HepG2 (cell line): ENCODE data around the gene NID1. TPM values are rescaled to one million over a fixed set of nuclear protein-coding genes. Genes with fewer than 3 reads are reported as not detected.

Source experiments
- ATF3 ChIP-seq: sonication (generic); formaldehyde crosslinking; IDR thresholded peaks from 2 replicates; pipeline ENCODE4 v1.4.0; 2020; ENCODE audit warnings: missing genetic modification reagents
- CBX2 ChIP-seq, 2 experiments: fragments of 200-600 bp in 1 of 2; sonication (generic); formaldehyde crosslinking in 1 of 2; IDR thresholded peaks; 2 replicates each; pipeline versions ENCODE4 v1.7.0 to v1.8.1; 2018 to 2022; ENCODE audit warnings: low read depth in 2 of 2, low read length in 1 of 2, mild to moderate bottlenecking in 1 of 2, missing genetic modification reagents in 1 of 2
- FIP1L1 ChIP-seq: fragments of 200-400 bp; formaldehyde crosslinking; IDR thresholded peaks from 2 replicates; pipeline ENCODE4 v1.6.1; 2018; ENCODE audit warnings: low read depth, mild to moderate bottlenecking, low read length, moderate library complexity, borderline replicate concordance; ENCODE audit not compliant: insufficient read depth
- MBNL3 ChIP-seq: fragments of 250-450 bp; sonication (Bioruptor Pico); conservative IDR thresholded peaks from 2 replicates; pipeline ENCODE4 v1.8.0; 2022; ENCODE audit warnings: mild to moderate bottlenecking, inconsistent platforms
- MEIS1 ChIP-seq: sonication (generic); formaldehyde crosslinking; IDR thresholded peaks from 2 replicates; pipeline ENCODE4 v1.9.0; 2021; ENCODE audit warnings: mild to moderate bottlenecking, missing genetic modification reagents, moderate library complexity, borderline replicate concordance
- MIER2 ChIP-seq: IDR thresholded peaks from 2 replicates; pipeline ENCODE4 v1.6.1; 2016; ENCODE audit warnings: missing biosample characterization, missing genetic modification reagents
- MNT ChIP-seq: fragments of 450-650 bp; IDR thresholded peaks from 2 replicates; pipeline ENCODE4 v1.6.1; 2016
- NFATC3 ChIP-seq: sonication (generic); formaldehyde crosslinking; IDR thresholded peaks from 2 replicates; pipeline ENCODE4 v1.5.1; 2020; ENCODE audit warnings: mild to moderate bottlenecking, missing genetic modification reagents
- PTBP1 ChIP-seq: fragments of 200-400 bp; formaldehyde crosslinking; IDR thresholded peaks from 2 replicates; pipeline ENCODE4 v1.6.1; 2018; ENCODE audit warnings: low read length, low read depth; ENCODE audit not compliant: poor library complexity, severe bottlenecking
- SMARCE1 ChIP-seq: fragments of 450-650 bp; IDR thresholded peaks from 2 replicates; pipeline ENCODE4 v1.6.1; 2017; ENCODE audit warnings: borderline replicate concordance
- ZBTB2 ChIP-seq: sonication (generic); formaldehyde crosslinking; IDR thresholded peaks from 2 replicates; pipeline ENCODE4 v1.8.0; 2022; ENCODE audit warnings: low read depth, missing genetic modification reagents
- ZFP82 ChIP-seq: sonication (generic); formaldehyde crosslinking; IDR thresholded peaks from 2 replicates; pipeline ENCODE4 v1.5.1; 2020; ENCODE audit warnings: mild to moderate bottlenecking, missing genetic modification reagents, borderline replicate concordance
- ZNF3 ChIP-seq: IDR thresholded peaks from 2 replicates; pipeline ENCODE4 v1.7.0; 2017; ENCODE audit warnings: inconsistent platforms
- ZNF367 ChIP-seq: sonication (generic); formaldehyde crosslinking; IDR thresholded peaks from 2 replicates; pipeline ENCODE4 v1.4.0; 2020; ENCODE audit warnings: missing genetic modification reagents, borderline replicate concordance
- ZNF501 ChIP-seq: sonication (generic); formaldehyde crosslinking; IDR thresholded peaks from 2 replicates; pipeline ENCODE4 v1.5.1; 2020; ENCODE audit warnings: mild to moderate bottlenecking, moderate library complexity, missing genetic modification reagents
- ZNF552 ChIP-seq: sonication (generic); formaldehyde crosslinking; IDR thresholded peaks from 2 replicates; pipeline ENCODE4 v1.9.0; 2022; ENCODE audit warnings: missing genetic modification reagents, mild to moderate bottlenecking, borderline replicate concordance
- ZNF75D ChIP-seq: sonication (generic); formaldehyde crosslinking; IDR thresholded peaks from 2 replicates; pipeline ENCODE4 v1.8.1; 2023; ENCODE audit warnings: missing genetic modification reagents, mild to moderate bottlenecking, borderline replicate concordance
- polyA plus RNA-seq, 8 experiments: library from polyadenylated mRNA; depleted of rRNA in 3 of 8; stranded (reverse) in 7 of 8; unstranded in 1 of 8; fragments of >200 nt; fragmentation: Illumina TruSeq in 4 of 8; extraction: Trizol in 4 of 8; gene quantifications; 2 replicates each; pipeline versions ENCODE4 v1.2.1 to v1.2.3, GENCODE V29; 2011 to 2016; ENCODE audit warnings: low read depth in 4 of 8, missing spikeins in 1 of 8, mixed read lengths in 1 of 8; ENCODE audit not compliant: insufficient read depth in 1 of 8
- total RNA-seq, 5 experiments: library from RNA; depleted of rRNA; stranded (reverse); fragments of >200 nt; fragmentation: Illumina TruSeq; extraction: Trizol; gene quantifications; 2 replicates each; pipeline ENCODE4 v1.2.3, GENCODE V29; 2016; ENCODE audit warnings: low read depth in 1 of 5
- TF ChIP-seq, protein P1 (sequence below): sonication (generic); formaldehyde crosslinking; IDR thresholded peaks from 2 replicates; pipeline ENCODE4 v1.8.0; 2023; ENCODE audit warnings: mild to moderate bottlenecking, missing genetic modification reagents
- TF ChIP-seq, protein P2 (sequence below): sonication (generic); formaldehyde crosslinking; IDR thresholded peaks from 2 replicates; pipeline ENCODE4 v1.8.1; 2023; ENCODE audit warnings: mild to moderate bottlenecking, missing genetic modification reagents
- TF ChIP-seq, protein P3 (sequence below): sonication (generic); formaldehyde crosslinking; IDR thresholded peaks from 2 replicates; pipeline ENCODE4 v1.5.0; 2020; ENCODE audit warnings: mild to moderate bottlenecking, missing genetic modification reagents, borderline replicate concordance

The NID1 gene
- total and polyA plus RNA-seq, 2 of the 13 experiments (the other 11 are each of a cell fraction or from before 2014, with no cell fraction given): 50.2 to 56.1 TPM

DNA sequence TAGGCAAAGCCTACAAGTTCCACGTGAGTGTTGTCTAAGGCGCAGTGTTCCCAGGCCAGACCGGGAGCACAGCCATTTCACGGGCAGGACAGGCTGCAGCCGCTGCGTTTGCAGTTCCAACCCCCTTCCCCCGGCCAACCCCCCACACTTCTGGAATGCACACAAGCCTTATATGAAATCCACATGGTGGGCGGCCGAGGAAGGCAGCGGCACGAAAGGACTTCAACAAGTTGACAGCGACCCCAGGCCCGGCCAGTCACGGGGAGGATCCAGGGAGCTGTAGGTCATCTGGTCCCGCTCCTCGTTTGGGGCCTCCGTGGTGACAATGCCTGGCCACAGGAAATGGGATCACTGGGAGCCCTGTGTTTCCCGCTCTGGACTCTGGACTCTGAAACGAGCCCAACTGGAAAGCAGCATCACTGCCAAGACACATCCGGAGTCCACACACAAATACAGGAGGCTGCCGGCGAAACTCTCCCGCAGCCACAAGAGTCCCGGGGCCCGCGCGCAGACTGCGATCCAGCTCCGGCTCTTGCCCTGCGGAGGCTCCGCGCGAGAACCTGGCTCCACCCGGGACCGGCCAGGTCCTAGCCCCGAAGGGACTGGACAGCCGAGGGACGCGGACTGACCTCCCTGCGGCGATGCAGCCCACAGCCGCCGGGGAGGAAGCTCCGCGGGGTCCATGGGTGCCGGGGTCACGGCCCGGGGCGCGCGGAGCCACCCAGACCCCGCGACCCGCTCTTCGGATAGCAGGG lies 794 bp downstream of the NID1 start (continued):
- TF ChIP-seq MIER2 (CRISPR knock-in tag) (no peak; the same call in 1 of the 2 replicates), ATF3 (CRISPR knock-in tag) (peak; percentile 72), SMARCE1 (no peak), PTBP1 (peak; percentile 54), CBX2 (IDR thresholded peaks at IDR 0.05; ENCODE audit: low read depth, low read length) (no peak), CBX2 (CRISPR knock-in tag; IDR thresholded peaks at IDR 0.05; ENCODE audit: low read depth) (0 out of 2 replicates have a peak, but pooled peaks have one; percentile 63), MBNL3 (CRISPR knock-in tag) (no peak), MNT (no peak; the same call in 1 of the 2 replicates), ZNF3 (0 out of 2 replicates have a peak, but pooled peaks have one; percentile 20), ZFP82 (CRISPR knock-in tag) (no peak), ZNF367 (CRISPR knock-in tag) (no peak), ZNF552 (peak; percentile 97), MEIS1 (CRISPR knock-in tag) (peak; percentile 88), ZNF75D (CRISPR knock-in tag) (peak; percentile 89; the same call in 1 of the 2 replicates), ZBTB2 (CRISPR knock-in tag) (no peak), NFATC3 (CRISPR knock-in tag) (no peak; the same call in none of the 2 replicates), FIP1L1 (no peak), ZNF501 (CRISPR knock-in tag) (peak; percentile 45; the same call in 1 of the 2 replicates)
- TF ChIP-seq, protein P1, sequence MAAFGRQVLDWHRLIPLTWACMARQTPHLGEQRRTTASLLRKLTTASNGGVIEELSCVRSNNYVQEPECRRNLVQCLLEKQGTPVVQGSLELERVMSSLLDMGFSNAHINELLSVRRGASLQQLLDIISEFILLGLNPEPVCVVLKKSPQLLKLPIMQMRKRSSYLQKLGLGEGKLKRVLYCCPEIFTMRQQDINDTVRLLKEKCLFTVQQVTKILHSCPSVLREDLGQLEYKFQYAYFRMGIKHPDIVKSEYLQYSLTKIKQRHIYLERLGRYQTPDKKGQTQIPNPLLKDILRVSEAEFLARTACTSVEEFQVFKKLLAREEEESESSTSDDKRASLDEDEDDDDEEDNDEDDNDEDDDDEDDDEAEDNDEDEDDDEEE (CRISPR knock-in tag): peak; percentile 70; the same call in 1 of the 2 replicates
- TF ChIP-seq, protein P2, sequence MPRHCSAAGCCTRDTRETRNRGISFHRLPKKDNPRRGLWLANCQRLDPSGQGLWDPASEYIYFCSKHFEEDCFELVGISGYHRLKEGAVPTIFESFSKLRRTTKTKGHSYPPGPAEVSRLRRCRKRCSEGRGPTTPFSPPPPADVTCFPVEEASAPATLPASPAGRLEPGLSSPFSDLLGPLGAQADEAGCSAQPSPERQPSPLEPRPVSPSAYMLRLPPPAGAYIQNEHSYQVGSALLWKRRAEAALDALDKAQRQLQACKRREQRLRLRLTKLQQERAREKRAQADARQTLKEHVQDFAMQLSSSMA (CRISPR knock-in tag): peak; percentile 64; the same call in 1 of the 2 replicates
- TF ChIP-seq, protein P3, sequence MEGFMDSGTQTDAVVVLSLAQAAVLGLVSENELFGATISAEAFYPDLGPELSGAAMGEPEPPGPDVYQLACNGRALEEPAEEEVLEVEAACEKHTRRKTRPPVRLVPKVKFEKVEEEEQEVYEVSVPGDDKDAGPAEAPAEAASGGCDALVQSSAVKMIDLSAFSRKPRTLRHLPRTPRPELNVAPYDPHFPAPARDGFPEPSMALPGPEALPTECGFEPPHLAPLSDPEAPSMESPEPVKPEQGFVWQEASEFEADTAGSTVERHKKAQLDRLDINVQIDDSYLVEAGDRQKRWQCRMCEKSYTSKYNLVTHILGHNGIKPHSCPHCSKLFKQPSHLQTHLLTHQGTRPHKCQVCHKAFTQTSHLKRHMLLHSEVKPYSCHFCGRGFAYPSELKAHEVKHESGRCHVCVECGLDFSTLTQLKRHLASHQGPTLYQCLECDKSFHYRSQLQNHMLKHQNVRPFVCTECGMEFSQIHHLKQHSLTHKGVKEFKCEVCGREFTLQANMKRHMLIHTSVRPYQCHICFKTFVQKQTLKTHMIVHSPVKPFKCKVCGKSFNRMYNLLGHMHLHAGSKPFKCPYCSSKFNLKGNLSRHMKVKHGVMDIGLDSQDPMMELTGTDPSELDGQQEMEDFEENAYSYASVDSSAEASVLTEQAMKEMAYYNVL (CRISPR knock-in tag): 0 out of 2 replicates have a peak, but pooled peaks have one; percentile 18
